ENCODE measurements around the gene USP6NL.
"Not testable (repeated sequence)": the region's sequence is repeated elsewhere in the genome, so short reads cannot be mapped to it uniquely, and the experiment has no call there.

The USP6NL gene

GRCh38 chr10:11631890-11632587 is 20.6 kb upstream of the USP6NL start:
- no peak for TF ChIP-seq CTCF (IDR thresholded peaks at IDR 0.05; ENCODE audit: extremely low read depth, missing control alignments)
- peak; percentile 59 for DNase-seq (ENCODE audit: low spot score)

- no peak for TF ChIP-seq CTCF (IDR thresholded peaks at IDR 0.05; ENCODE audit: extremely low read depth, missing control alignments)
- no peak for DNase-seq (ENCODE audit: low spot score)
Observed at GRCh38 chr10:11631291-11631690, 19.8 kb upstream of the USP6NL start.

- no peak for DNase-seq (ENCODE audit: low spot score)
- no peak for TF ChIP-seq CTCF (IDR thresholded peaks at IDR 0.05; ENCODE audit: extremely low read depth, missing control alignments)
Observed at GRCh38 chr10:11629731-11630130, 18.3 kb upstream of the USP6NL start.

GRCh38 chr10:11627941-11628340 is 16.5 kb upstream of the USP6NL start:
- DNase-seq (ENCODE audit: low spot score), result not testable (repeated sequence)

- TF ChIP-seq CTCF (IDR thresholded peaks at IDR 0.05; ENCODE audit: extremely low read depth, missing control alignments), result no peak
- DNase-seq (ENCODE audit: low spot score), result no peak
Observed at GRCh38 chr10:11626071-11626470, 14.6 kb upstream of the USP6NL start.

- DNase-seq (ENCODE audit: low spot score), result peak; percentile 49
- TF ChIP-seq CTCF (IDR thresholded peaks at IDR 0.05; ENCODE audit: extremely low read depth, missing control alignments), result no peak
Observed at GRCh38 chr10:11625019-11625735, 13.7 kb upstream of the USP6NL start.

- TF ChIP-seq CTCF (IDR thresholded peaks at IDR 0.05; ENCODE audit: extremely low read depth, missing control alignments), result no peak
- no peak for DNase-seq (ENCODE audit: low spot score)
Observed at GRCh38 chr10:11617233-11617632, 5.8 kb upstream of the USP6NL start.

- TF ChIP-seq CTCF (IDR thresholded peaks at IDR 0.05; ENCODE audit: extremely low read depth, missing control alignments), result no peak
- DNase-seq (ENCODE audit: low spot score), result no peak
Observed at GRCh38 chr10:11616021-11616420, 4.6 kb upstream of the USP6NL start.
